ENCODE results near the gene NHP2. TPM values are rescaled to one million over a fixed set of nuclear protein-coding genes. Genes with fewer than 3 reads are reported as not detected.
A peak's percentile ranks its signal among the peaks of the same experiment; 100 is the strongest.

The NHP2 gene
- total and polyA plus RNA-seq, 2 donors from 2014 or later: 98.6 to 129 TPM

GRCh38 chr5:178123094-178123965 lies 30.4 kb downstream of the NHP2 start:
- FAIRE-seq (no peak), DNase-seq (no peak)
- H3K9ac ChIP-seq (ENCODE audit: low read length in 3 of 3): no peak overlapping the region
- H3K9me3 ChIP-seq (ENCODE audit: control insufficient read depth in 2 of 3, insufficient read depth in 1 of 3, low read length in 3 of 3): no peaks in the 10 kb centered on the region
- H3K4me1 ChIP-seq (ENCODE audit: control insufficient read depth in 2 of 3, insufficient read depth in 2 of 3, low read depth in 1 of 3, low read length in 3 of 3): peaks cover 0 to 11% (median 0%) of the 10 kb centered on the region in 3 donors
- intact Hi-C loops (cut with DNase I): no loop called here
- TF ChIP-seq CTCF (IDR thresholded peaks at IDR 0.05; ENCODE audit: borderline replicate concordance, extremely low read depth, insufficient read depth): no peak
- H3K27me3 ChIP-seq (ENCODE audit: control insufficient read depth, insufficient read depth, low read length): no peaks in the 10 kb centered on the region
- no peak overlapping the region for H3K4me3 ChIP-seq (ENCODE audit: low read length in 3 of 3)
- no peak overlapping the region for H3K27ac ChIP-seq (ENCODE audit: low read depth in 2 of 2, low read length in 2 of 2)
- no peaks in the 10 kb centered on the region for H3K36me3 ChIP-seq (ENCODE audit: control insufficient read depth in 2 of 3, insufficient read depth in 3 of 3, low read length in 3 of 3)

DNA sequence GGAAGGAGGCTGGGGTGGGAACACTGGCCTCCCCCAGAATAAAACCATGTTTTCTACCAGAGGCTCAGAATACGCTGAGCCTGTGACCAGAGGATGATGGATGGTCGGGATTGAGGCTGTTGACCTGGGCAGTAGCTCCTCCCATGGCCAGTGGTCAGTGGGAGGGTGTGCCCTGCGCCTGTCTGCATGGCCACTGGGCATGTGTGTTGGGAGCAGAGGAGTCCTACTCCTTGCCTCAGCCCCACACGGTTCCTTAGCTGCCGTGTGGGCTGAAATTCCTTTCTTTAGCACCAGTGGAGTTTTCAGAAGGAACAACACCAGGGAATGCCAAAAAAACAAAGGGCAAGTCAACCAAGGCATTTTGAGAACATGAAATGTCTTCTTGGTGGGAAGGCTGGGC lies 31.3 kb downstream of the NHP2 start:
- intact Hi-C loops (cut with DNase I): no loop called here
- Histone ChIP-seq H3K9me3 (ENCODE audit: control insufficient read depth in 2 of 3, insufficient read depth in 1 of 3, low read length in 3 of 3) (no peaks in the 10 kb centered on the region), H3K4me1 (ENCODE audit: control insufficient read depth in 2 of 3, insufficient read depth in 2 of 3, low read depth in 1 of 3, low read length in 3 of 3) (peaks cover 0 to 11% (median 0%) of the 10 kb centered on the region in 3 donors), H3K9ac (ENCODE audit: low read length in 3 of 3) (no peak overlapping the region), H3K27me3 (ENCODE audit: control insufficient read depth, insufficient read depth, low read length) (no peaks in the 10 kb centered on the region), H3K4me3 (ENCODE audit: low read length in 3 of 3) (no peak overlapping the region), H3K27ac (ENCODE audit: low read depth in 2 of 2, low read length in 2 of 2) (no peak overlapping the region), H3K36me3 (ENCODE audit: control insufficient read depth in 2 of 3, insufficient read depth in 3 of 3, low read length in 3 of 3) (no peaks in the 10 kb centered on the region)
- DNase-seq: no peak
- TF ChIP-seq CTCF (IDR thresholded peaks at IDR 0.05; ENCODE audit: borderline replicate concordance, extremely low read depth, insufficient read depth): no peak
- FAIRE-seq: no peak

- Histone ChIP-seq H3K9ac (ENCODE audit: low read length in 3 of 3) (no peak overlapping the region), H3K27ac (ENCODE audit: low read depth in 2 of 2, low read length in 2 of 2) (no peak overlapping the region), H3K4me1 (ENCODE audit: control insufficient read depth in 2 of 3, insufficient read depth in 2 of 3, low read depth in 1 of 3, low read length in 3 of 3) (peaks cover 0 to 11% (median 0%) of the 10 kb centered on the region in 3 donors), H3K9me3 (ENCODE audit: control insufficient read depth in 2 of 3, insufficient read depth in 1 of 3, low read length in 3 of 3) (no peaks in the 10 kb centered on the region), H3K27me3 (ENCODE audit: control insufficient read depth, insufficient read depth, low read length) (no peaks in the 10 kb centered on the region), H3K4me3 (ENCODE audit: low read length in 3 of 3) (no peak overlapping the region), H3K36me3 (ENCODE audit: control insufficient read depth in 2 of 3, insufficient read depth in 3 of 3, low read length in 3 of 3) (no peaks in the 10 kb centered on the region)
- TF ChIP-seq CTCF (IDR thresholded peaks at IDR 0.05; ENCODE audit: borderline replicate concordance, extremely low read depth, insufficient read depth): no peak
- FAIRE-seq (no peak), DNase-seq (peak in 2 of 5 donors; percentile 55 to 59)
- intact Hi-C loops (cut with DNase I): no loop called here
Measured at GRCh38 chr5:178121391-178122276, 32.1 kb downstream of the NHP2 start.

All from kidney (tissue), 14 donors.